Activated CD4-positive, alpha-beta T cell treated with anti-CD3 and anti-CD28 coated beads for 4 hours (primary cell): Measurements from ENCODE around the gene DHPS.

Source experiments
- DNase-seq, 2 donors: peaks; one replicate each; pipeline ENCODE4 v3.0.0-alpha.2; 2020

Gene DHPS

DNA sequence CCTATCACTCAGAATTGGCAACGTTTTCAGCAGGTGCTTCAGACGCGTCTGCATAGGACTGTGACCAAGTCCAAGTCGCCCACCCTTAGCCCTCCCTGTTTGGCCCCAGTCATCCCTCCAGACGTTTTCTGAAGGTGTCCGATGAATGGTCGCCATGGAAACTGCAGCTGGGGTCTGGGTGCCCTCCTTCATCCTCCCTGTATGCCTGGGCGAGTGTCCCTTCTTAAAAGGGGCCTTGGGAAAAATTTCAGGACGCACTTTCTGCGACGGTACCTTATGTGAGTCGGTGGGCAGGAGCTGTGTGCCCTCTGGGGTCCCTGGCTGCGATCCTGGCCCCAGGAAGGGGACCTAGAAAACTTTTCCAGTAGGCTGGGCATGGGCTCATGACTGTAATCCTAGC, 40.2 kb downstream of the DHPS start:
- no peak for DNase-seq

DNA sequence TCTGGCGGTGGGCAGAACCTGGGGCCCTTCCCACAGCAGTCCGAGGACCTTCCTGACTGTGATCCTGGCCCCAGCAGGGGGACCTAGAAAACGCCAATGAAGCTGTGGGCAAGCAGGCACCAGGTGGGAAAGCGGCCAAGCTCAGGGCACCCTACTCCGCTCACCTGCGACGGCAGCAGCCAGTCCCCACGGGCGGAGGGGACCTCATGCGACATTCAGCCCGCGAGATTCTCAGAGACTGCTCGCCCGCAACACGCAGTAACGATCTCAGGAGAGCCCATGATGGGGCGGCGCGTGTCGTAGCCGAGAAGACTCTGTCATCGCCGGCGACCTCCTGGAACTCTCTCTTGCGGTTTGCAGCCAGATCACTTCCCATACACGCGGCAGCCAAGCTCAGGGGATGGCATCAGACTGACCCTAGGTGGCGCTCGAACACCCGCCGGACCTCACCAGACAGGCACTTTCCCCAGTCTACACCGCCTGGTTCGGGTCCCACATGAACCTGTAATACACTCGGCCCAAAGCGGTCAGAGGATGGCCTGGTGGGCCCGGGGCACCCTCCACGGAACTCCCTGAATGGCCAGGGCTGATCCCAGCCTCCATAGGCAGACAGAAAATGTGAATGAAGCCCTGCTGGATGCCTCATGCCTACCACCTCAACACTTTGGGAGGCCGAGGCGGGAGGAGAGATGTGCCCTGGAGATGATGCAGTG, 41.6 kb downstream of the DHPS start:
- peak; percentile 88 to 89 for DNase-seq

DNA sequence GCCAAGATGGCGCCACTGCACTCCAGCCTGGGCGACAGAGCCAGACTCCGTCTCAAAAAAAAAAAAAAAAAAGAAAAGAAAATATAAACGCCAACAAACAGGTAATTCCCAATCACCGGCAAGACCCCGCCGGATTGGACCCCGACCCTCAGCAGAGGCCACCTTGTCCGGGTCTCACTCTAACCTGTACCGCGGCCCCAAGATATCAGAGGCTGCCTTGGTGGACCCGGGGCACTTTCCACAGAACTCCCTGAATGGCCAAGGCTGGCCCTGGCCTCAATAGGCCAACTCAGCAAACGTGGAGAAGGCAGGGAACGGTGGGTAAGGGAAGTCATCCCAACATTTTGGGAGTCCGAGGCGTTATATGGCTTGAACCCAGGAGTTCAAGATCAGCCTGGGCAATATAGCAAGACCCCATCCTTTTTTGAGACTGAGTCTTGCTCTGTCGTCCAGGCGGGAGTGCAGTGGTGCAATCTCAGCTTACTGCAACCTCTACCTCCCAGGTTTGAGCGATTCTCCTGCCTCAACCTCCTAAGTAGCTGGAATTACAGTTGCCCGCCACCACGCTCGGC, 43.0 kb downstream of the DHPS start:
- DNase-seq: no peak

DNA sequence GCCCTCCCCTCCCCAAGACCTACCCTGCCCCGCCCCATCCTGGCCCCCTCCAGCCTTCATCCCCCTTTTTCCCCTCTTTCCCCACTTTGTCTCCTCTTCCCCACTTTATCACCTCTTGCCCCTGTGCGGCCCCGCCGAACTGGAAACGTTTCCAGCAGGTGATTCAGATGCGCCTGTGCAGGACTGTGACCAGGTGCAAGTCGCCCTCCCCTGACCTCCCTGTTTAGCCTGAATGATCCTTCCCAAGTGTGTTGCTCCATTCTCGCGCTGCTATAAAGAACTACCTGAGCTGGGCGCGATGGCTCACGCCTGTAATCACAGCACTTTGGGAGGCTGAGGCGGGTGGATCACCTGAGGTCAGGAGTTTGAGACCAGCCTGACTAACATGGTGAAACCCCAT, 45.0 kb downstream of the DHPS start:
- DNase-seq: no peak

DNA sequence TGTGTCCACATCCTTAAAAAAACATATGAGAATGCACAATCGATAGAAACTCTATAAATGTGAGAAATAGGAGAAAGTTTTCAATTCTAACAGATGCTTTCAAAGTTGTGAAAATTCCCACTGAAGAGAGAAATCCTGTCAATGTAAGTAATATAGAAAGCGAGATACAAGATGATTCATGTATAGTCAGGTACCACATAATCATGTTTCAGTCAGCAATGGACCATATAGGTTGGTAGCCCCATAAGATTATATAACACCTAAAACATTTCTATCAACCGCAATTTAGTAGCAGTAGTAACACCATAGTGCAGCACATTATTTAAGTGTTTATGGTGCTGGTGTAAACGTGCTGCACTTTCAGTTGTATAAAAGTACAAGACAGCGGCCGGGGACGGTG, 52.5 kb downstream of the DHPS start:
- no peak for DNase-seq

DNA sequence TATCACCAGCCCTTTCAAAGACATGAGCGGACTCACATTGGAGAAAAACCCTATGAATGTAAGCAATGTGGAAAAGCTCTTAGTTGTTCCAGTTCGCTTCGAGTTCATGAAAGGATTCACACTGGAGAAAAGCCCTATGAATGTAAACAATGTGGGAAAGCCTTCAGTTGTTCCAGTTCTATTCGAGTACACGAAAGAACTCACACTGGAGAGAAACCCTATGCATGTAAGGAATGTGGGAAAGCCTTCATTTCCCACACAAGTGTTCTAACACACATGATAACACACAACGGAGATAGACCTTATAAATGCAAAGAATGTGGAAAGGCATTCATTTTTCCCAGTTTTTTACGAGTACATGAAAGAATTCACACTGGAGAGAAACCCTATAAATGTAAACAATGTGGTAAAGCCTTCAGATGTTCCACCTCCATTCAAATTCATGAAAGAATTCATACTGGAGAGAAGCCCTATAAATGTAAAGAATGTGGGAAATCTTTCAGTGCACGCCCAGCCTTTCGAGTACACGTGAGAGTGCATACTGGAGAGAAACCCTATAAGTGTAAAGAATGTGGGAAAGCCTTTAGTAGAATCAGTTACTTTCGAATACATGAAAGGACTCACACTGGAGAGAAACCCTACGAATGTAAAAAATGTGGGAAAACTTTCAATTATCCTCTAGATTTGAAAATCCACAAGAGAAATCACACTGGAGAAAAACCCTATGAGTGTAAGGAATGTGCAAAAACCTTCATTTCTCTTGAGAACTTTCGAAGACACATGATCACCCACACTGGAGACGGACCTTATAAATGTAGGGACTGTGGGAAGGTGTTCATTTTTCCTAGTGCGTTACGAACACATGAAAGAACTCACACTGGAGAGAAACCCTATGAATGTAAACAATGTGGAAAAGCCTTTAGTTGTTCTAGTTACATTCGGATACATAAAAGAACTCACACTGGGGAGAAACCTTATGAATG, 53.3 kb downstream of the DHPS start:
- no peak for DNase-seq

- no peak for DNase-seq
Observed at GRCh38 chr19:12626958-12627357, 54.7 kb downstream of the DHPS start.
